ENCODE results near the gene SECISBP2L.

DNA sequence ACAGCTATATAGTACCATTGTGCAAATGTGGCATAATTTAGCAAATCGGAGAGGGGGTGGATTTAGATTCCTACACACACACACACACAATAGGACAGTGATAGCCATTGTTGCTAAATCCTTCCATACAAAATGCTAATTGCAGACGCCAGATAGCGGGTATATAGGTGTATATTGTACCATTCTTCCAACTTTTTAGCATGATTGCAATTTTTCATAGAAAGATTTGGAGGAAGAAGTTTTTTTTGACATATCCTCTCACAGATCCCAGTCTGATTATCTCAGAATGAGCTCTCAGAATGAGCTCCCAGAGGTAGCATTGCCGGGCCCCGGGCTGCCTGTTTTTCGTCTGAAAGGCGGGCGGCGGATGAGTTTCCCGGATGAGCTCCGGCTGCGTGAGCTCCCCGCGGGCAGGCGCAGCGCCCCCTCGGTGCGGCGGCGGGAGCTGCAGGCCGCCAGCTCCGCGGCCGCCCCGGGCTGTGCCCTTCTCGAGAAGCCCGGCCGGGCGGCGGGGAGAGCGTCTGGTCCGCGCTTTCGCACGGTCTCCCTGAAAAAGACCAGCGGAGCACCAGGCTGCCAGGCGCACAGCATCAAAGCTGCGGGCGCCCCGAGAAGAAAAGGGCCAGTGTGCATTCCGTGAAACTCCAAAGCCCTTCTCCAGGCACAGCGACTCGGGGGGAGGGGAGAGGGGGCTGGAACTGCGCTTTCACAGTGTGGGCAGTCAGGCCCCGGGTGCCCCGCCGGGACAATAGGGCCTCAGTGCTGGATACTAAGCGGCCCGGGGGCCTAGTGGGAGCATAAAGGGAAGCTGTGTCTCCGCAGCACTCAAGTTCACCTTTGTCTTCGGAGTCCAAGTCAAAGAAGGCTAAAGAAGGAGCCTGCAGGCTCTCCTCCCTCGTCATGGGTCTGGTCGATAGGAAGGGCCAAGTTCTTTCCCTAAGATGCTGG is 70.5 kb downstream of the SECISBP2L start:
- TF ChIP-seq JUN (IDR thresholded peaks at IDR 0.05; ENCODE audit: borderline replicate concordance, insufficient read depth, insufficient read length, low read depth) (no peak), FOS (IDR thresholded peaks at IDR 0.05; ENCODE audit: borderline replicate concordance, insufficient read depth, low read length) (no peak), POLR2A (IDR thresholded peaks at IDR 0.05; ENCODE audit: low read depth, low read length) (no peak), POLR2AphosphoS5 (IDR thresholded peaks at IDR 0.05; ENCODE audit: insufficient read depth, low read depth, low read length) (peak; percentile 69)
- TF ChIP-seq, protein P1, sequence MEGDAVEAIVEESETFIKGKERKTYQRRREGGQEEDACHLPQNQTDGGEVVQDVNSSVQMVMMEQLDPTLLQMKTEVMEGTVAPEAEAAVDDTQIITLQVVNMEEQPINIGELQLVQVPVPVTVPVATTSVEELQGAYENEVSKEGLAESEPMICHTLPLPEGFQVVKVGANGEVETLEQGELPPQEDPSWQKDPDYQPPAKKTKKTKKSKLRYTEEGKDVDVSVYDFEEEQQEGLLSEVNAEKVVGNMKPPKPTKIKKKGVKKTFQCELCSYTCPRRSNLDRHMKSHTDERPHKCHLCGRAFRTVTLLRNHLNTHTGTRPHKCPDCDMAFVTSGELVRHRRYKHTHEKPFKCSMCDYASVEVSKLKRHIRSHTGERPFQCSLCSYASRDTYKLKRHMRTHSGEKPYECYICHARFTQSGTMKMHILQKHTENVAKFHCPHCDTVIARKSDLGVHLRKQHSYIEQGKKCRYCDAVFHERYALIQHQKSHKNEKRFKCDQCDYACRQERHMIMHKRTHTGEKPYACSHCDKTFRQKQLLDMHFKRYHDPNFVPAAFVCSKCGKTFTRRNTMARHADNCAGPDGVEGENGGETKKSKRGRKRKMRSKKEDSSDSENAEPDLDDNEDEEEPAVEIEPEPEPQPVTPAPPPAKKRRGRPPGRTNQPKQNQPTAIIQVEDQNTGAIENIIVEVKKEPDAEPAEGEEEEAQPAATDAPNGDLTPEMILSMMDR (IDR thresholded peaks at IDR 0.05; ENCODE audit: extremely low read depth in 1 of 2, insufficient read depth in 1 of 2, low read depth in 1 of 2, low read length in 2 of 2): peak; percentile 81 to 98
- TF ChIP-seq, protein P2, sequence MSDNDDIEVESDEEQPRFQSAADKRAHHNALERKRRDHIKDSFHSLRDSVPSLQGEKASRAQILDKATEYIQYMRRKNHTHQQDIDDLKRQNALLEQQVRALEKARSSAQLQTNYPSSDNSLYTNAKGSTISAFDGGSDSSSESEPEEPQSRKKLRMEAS (IDR thresholded peaks at IDR 0.05; ENCODE audit: insufficient read depth, insufficient read length): no peak

All from endothelial cell of umbilical vein (primary cell).